Smooth muscle cell (in vitro differentiated cells): ENCODE results near the gene GPX4. TPM values are rescaled to one million over a fixed set of nuclear protein-coding genes. Genes with fewer than 3 reads are reported as not detected.

Source experiments
- DNase-seq: peaks from one replicate; lab custom pipeline; 2025; ENCODE audit not compliant: unreplicated experiment; lab: John Stamatoyannopoulos, UW
- H2AFZ ChIP-seq: fragments of 200-600 bp; sonication (generic); 2 replicates; pipeline ENCODE4 v1.6.0; 2016; ENCODE audit warnings: antibody characterized with exemption, low read depth, mild to moderate bottlenecking
- H3F3A ChIP-seq: fragments of 200-600 bp; sonication (generic); 2 replicates; pipeline ENCODE4 v1.6.0; 2017; ENCODE audit warnings: antibody characterized with exemption, low read depth
- H3K27ac ChIP-seq: fragments of 200-600 bp; sonication (generic); 2 replicates; pipeline ENCODE4 v1.5.1; 2016; ENCODE audit warnings: low read depth, mild to moderate bottlenecking
- H3K27me3 ChIP-seq: fragments of 200-600 bp; sonication (generic); 2 replicates; pipeline ENCODE4 v1.6.1; 2016; ENCODE audit warnings: low read depth, mild to moderate bottlenecking
- H3K36me3 ChIP-seq: fragments of 200-600 bp; sonication (generic); 2 replicates; pipeline ENCODE4 v1.5.1; 2016; ENCODE audit warnings: low read depth
- H3K4me1 ChIP-seq: fragments of 200-600 bp; sonication (generic); 2 replicates; pipeline ENCODE4 v1.5.1; 2016; ENCODE audit warnings: low read depth
- H3K4me2 ChIP-seq: fragments of 200-600 bp; sonication (generic); 2 replicates; pipeline ENCODE4 v1.6.0; 2016; ENCODE audit warnings: mild to moderate bottlenecking
- H3K4me3 ChIP-seq: fragments of 200-600 bp; sonication (generic); 2 replicates; pipeline ENCODE4 v1.5.1; 2016; ENCODE audit warnings: mild to moderate bottlenecking
- H3K79me2 ChIP-seq: fragments of 200-600 bp; sonication (generic); 2 replicates; pipeline ENCODE4 v1.6.0; 2016; ENCODE audit warnings: low read depth, mild to moderate bottlenecking
- H3K9ac ChIP-seq: fragments of 200-600 bp; sonication (generic); 2 replicates; pipeline ENCODE4 v1.6.0; 2016; ENCODE audit warnings: low read depth
- H3K9me3 ChIP-seq: fragments of 200-600 bp; sonication (generic); replicated peaks from 2 replicates; pipeline ENCODE4 v1.5.1; 2016; ENCODE audit warnings: low read depth
- H4K20me1 ChIP-seq: fragments of 200-600 bp; sonication (generic); 2 replicates; pipeline ENCODE4 v1.6.0; 2016; ENCODE audit warnings: low read depth
- CTCF ChIP-seq: fragments of 200-600 bp; sonication (generic); IDR thresholded peaks from 2 replicates; pipeline ENCODE4 v1.5.1; 2017; ENCODE audit warnings: borderline replicate concordance, mild to moderate bottlenecking, antibody characterized with exemption; ENCODE audit not compliant: insufficient read depth, poor library complexity, severe bottlenecking
- WGBS: methylation state at CpG from one replicate; pipeline ENCODE4 v1.1.7; 2016; ENCODE audit warnings: low lambda C conversion rate; 5-methylcytosine and 5-hydroxymethylcytosine counted together
- polyA plus RNA-seq: library from polyadenylated mRNA; unstranded; fragments of >200 nt; fragmentation: Nextera tagmentation; extraction: Ambion mirVana; gene quantifications from 2 replicates; pipeline ENCODE4 v1.2.1, GENCODE V29; 2016
- total RNA-seq: library from RNA; depleted of rRNA; stranded (reverse); fragments of >200 nt; gene quantifications from 2 replicates; pipeline ENCODE4 v1.2.3, GENCODE V29; 2014

Gene GPX4
- total and polyA plus RNA-seq, 2 experiments from 2014 or later: 325 to 450 TPM

- no peak for DNase-seq
- Histone ChIP-seq H3K27ac (no peak overlapping the region), H3K79me2 (peaks cover 31% of the 10 kb centered on the region), H3F3A (no peaks in the 10 kb centered on the region), H4K20me1 (peaks cover 29% of the 10 kb centered on the region), H3K4me2 (no peak overlapping the region), H3K9me3 (no peaks in the 10 kb centered on the region), H3K9ac (no peak overlapping the region), H3K36me3 (no peaks in the 10 kb centered on the region), H3K4me3 (no peak overlapping the region), H2AFZ (no peak overlapping the region), H3K27me3 (no peaks in the 10 kb centered on the region), H3K4me1 (peaks cover 7% of the 10 kb centered on the region)
- WGBS: 98% methylated on average over 38 of the region's 38 CpGs
- no peak for TF ChIP-seq CTCF
These were observed 12.9 kb upstream of the GPX4 start for GRCh38 chr19:1090731-1091543.

GRCh38 chr19:1091544-1092175, 12.1 kb upstream of the GPX4 start:
- 96% methylated on average over 25 of the region's 27 CpGs for WGBS
- Histone ChIP-seq H2AFZ (no peak overlapping the region), H3K27me3 (no peaks in the 10 kb centered on the region), H3K9me3 (no peaks in the 10 kb centered on the region), H3K4me3 (no peak overlapping the region), H3F3A (no peaks in the 10 kb centered on the region), H3K4me2 (no peak overlapping the region), H3K4me1 (peaks cover 7% of the 10 kb centered on the region), H3K27ac (no peak overlapping the region), H3K36me3 (no peaks in the 10 kb centered on the region), H3K79me2 (peaks cover 31% of the 10 kb centered on the region), H3K9ac (no peak overlapping the region), H4K20me1 (peaks cover 29% of the 10 kb centered on the region)
- no peak for TF ChIP-seq CTCF
- no peak for DNase-seq

GRCh38 chr19:1093330-1093729, 10.5 kb upstream of the GPX4 start:
- Histone ChIP-seq H2AFZ (no peak overlapping the region), H3K4me3 (no peak overlapping the region), H3K4me2 (peak overlapping the region; percentile 98), H3K4me1 (peaks cover 7% of the 10 kb centered on the region), H3K9me3 (no peaks in the 10 kb centered on the region), H3K36me3 (no peaks in the 10 kb centered on the region), H3K27ac (no peak overlapping the region), H3K79me2 (peaks cover 31% of the 10 kb centered on the region), H3K27me3 (no peaks in the 10 kb centered on the region), H3F3A (no peaks in the 10 kb centered on the region), H3K9ac (no peak overlapping the region), H4K20me1 (peaks cover 29% of the 10 kb centered on the region)
- no peak for DNase-seq
- no peak for TF ChIP-seq CTCF
- 98% methylated on average over 13 of the region's 15 CpGs for WGBS
